Fibroblast of upper back skin (primary cell): Measurements from ENCODE around the gene PSG3.
"Not testable (repeated sequence)": the region's sequence is repeated elsewhere in the genome, so short reads cannot be mapped to it uniquely, and the experiment has no call there.

Experiments
- DNase-seq: peaks from one replicate; pipeline ENCODE4 v3.0.0-alpha.2; 2013

PSG3 gene

DNA sequence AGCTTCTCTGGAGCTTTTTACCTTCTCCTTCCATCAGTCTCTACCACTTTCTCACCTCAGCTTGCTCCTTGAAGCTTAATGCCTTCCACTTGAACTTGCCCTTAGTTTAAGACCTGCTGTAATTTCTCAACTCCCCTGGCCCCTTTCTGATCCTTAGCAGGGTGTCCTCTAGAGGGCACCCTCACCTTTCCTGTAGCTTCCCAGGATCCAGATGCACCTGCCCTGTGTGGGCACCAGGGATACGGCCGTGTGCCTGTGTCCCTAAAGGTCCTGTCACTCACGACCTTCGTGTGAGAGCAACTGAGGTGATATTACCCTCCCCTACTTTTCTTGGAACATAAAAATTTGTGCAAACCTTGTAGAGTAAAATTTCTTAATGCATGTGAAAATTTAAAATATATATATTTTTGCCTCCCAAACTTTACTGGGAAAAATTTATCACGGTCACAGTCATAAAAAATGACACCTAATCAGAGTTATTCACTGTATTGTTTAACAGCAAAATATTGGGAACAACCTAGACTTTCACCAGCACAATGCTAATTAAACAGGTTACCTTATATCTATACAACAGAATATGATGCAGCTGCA, 46.4 kb downstream of the PSG3 start:
- peak; percentile 27 for DNase-seq

DNA sequence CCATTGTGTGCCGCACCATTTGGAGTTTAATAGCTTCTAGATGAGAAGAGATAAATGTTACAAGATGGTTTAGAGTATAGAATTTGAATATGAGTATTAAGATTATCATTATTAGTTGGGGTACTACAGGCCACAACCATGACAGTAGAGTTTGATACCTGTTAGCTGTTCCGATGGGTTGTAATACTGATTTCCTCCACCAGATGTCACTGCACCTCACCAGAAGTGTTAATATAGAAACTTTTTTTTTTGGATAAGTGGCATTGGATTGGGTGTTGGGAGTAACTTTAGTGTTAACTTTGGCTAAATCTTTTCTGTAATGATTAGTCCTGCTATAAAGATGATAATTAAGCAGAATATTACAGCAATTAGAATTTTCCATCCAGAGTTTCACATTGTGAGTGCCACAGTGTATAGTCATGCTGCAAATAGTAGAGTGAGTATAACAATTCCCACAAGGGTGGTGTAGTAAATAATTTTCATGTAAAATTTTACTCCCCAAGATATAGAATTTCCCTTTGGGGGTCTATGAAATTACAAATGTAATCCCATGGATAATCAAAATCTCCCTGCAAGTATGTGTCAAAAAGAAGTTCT, 56.3 kb downstream of the PSG3 start:
- DNase-seq: peak; percentile 22

DNA sequence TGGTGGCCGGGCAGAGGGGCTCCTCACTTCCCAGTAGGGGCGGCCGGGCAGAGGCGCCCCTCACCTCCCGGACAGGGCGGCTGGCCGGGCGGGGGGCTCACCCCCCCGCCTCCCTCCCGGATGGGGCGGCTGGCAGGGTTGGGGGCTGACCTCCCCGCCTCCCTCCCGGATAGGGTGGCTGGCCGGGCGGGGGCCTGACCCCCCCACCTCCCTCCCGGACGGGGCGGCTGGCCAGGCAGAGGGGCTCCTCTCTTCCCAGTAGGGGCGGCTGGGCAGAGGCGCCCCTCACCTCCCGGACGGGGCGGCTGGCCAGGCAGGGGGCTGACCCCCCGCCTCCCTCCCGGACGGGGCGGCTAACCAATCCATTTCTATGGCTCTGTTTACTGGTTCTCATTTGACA, 64.0 kb downstream of the PSG3 start:
- DNase-seq: not testable (repeated sequence)

DNA sequence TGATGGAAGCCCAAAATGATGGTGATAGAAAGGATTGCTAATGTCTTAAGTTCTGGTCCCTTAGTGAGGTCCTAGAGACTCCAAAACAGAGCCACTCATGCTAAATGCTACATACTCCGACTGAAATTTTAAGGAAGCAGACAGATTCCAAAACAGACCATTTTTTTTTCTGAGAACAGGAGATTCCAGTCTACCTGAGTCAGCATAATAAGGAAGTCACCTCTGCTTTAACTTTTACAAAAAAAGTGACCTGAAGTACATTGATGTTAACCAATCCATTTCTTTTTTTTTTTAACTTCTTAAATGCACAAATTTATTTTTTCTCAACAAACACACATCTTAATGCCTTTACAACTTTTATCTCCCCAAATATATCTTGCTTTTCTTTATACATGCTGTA, 65.7 kb downstream of the PSG3 start:
- not testable (repeated sequence) for DNase-seq
